ENCODE measurements around the gene AFTPH.

The AFTPH gene

GRCh38 chr2:64599469-64599868 is 75.3 kb downstream of the AFTPH start:
- TF ChIP-seq Cebpa-rat (IDR thresholded peaks at IDR 0.05), result no peak
- Histone ChIP-seq H3K27me3 (no peaks in the 10 kb centered on the region), H3K27ac (no peak overlapping the region), H3K9me3 (no peaks in the 10 kb centered on the region), H3K9ac (no peak overlapping the region), H3K4me3 (no peak overlapping the region), H3K4me2 (0 out of 2 replicates have a peak overlapping the region, but pooled peaks have one; percentile 2), H4K20me1 (no peaks in the 10 kb centered on the region), H3K36me3 (no peaks in the 10 kb centered on the region), H3K4me1 (peaks cover 5% of the 10 kb centered on the region; the same call in 1 of the 2 replicates)

GRCh38 chr2:64601034-64601754 is 77.1 kb downstream of the AFTPH start:
- H4K20me1 ChIP-seq, result no peaks in the 10 kb centered on the region
- H3K36me3 ChIP-seq, result no peaks in the 10 kb centered on the region
- no peak overlapping the region for H3K4me2 ChIP-seq
- H3K27ac ChIP-seq, result no peak overlapping the region
- H3K9me3 ChIP-seq, result no peaks in the 10 kb centered on the region
- H3K4me3 ChIP-seq, result no peak overlapping the region
- H3K9ac ChIP-seq, result no peak overlapping the region
- H3K27me3 ChIP-seq, result no peaks in the 10 kb centered on the region
- peaks cover 5% of the 10 kb centered on the region; the same call in 1 of the 2 replicates for H3K4me1 ChIP-seq
- no peak for TF ChIP-seq Cebpa-rat (IDR thresholded peaks at IDR 0.05)

GRCh38 chr2:64601785-64602391 is 77.8 kb downstream of the AFTPH start:
- H3K9me3 ChIP-seq, result no peaks in the 10 kb centered on the region
- no peaks in the 10 kb centered on the region for H3K27me3 ChIP-seq
- H3K4me1 ChIP-seq, result peaks cover 6% of the 10 kb centered on the region
- TF ChIP-seq Cebpa-rat (IDR thresholded peaks at IDR 0.05), result no peak
- H3K9ac ChIP-seq, result no peak overlapping the region
- no peak overlapping the region for H3K4me3 ChIP-seq
- no peaks in the 10 kb centered on the region for H3K36me3 ChIP-seq
- H3K27ac ChIP-seq, result no peak overlapping the region
- H3K4me2 ChIP-seq, result no peak overlapping the region
- no peaks in the 10 kb centered on the region for H4K20me1 ChIP-seq

- H4K20me1 ChIP-seq, result no peaks in the 10 kb centered on the region
- H3K4me2 ChIP-seq, result no peak overlapping the region
- H3K36me3 ChIP-seq, result no peaks in the 10 kb centered on the region
- peaks cover 2% of the 10 kb centered on the region; the same call in 1 of the 2 replicates for H3K27me3 ChIP-seq
- no peak overlapping the region for H3K4me3 ChIP-seq
- no peak overlapping the region for H3K9ac ChIP-seq
- no peaks in the 10 kb centered on the region for H3K9me3 ChIP-seq
- no peak for TF ChIP-seq Cebpa-rat (IDR thresholded peaks at IDR 0.05)
- peaks cover 12% of the 10 kb centered on the region for H3K4me1 ChIP-seq
- H3K27ac ChIP-seq, result no peak overlapping the region
Observed at GRCh38 chr2:64602436-64602835, 78.3 kb downstream of the AFTPH start.

- H3K4me3 ChIP-seq, result no peak overlapping the region
- no peak overlapping the region for H3K4me2 ChIP-seq
- H3K27ac ChIP-seq, result no peak overlapping the region
- no peak overlapping the region for H3K9ac ChIP-seq
- TF ChIP-seq Cebpa-rat (IDR thresholded peaks at IDR 0.05), result no peak
- peaks cover 26% of the 10 kb centered on the region for H3K4me1 ChIP-seq
- H4K20me1 ChIP-seq, result no peaks in the 10 kb centered on the region
- H3K9me3 ChIP-seq, result no peaks in the 10 kb centered on the region
- H3K27me3 ChIP-seq, result peaks cover 18% of the 10 kb centered on the region
- H3K36me3 ChIP-seq, result no peaks in the 10 kb centered on the region
Observed at GRCh38 chr2:64604155-64604554, 80.0 kb downstream of the AFTPH start.

GRCh38 chr2:64605026-64605471 is 80.9 kb downstream of the AFTPH start:
- Histone ChIP-seq H3K4me3 (no peak overlapping the region), H4K20me1 (no peaks in the 10 kb centered on the region), H3K4me1 (peaks cover 29% of the 10 kb centered on the region), H3K9ac (no peak overlapping the region), H3K27ac (no peak overlapping the region), H3K36me3 (no peaks in the 10 kb centered on the region), H3K9me3 (no peaks in the 10 kb centered on the region), H3K27me3 (peaks cover 27% of the 10 kb centered on the region), H3K4me2 (no peak overlapping the region)
- no peak for TF ChIP-seq Cebpa-rat (IDR thresholded peaks at IDR 0.05)

GRCh38 chr2:64605991-64606478 is 81.9 kb downstream of the AFTPH start:
- no peak overlapping the region for H3K9ac ChIP-seq
- peaks cover 37% of the 10 kb centered on the region for H3K27me3 ChIP-seq
- no peak for TF ChIP-seq Cebpa-rat (IDR thresholded peaks at IDR 0.05)

GRCh38 chr2:64606479-64607363 is 82.6 kb downstream of the AFTPH start:
- H3K4me3 ChIP-seq, result no peak overlapping the region

More at GRCh38 chr2:64605991-64606478, 81.9 kb downstream of the AFTPH start:
- H3K4me3 ChIP-seq, result no peak overlapping the region
- peaks cover 29% of the 10 kb centered on the region for H3K4me1 ChIP-seq
- no peak overlapping the region for H3K4me2 ChIP-seq
- no peak overlapping the region for H3K27ac ChIP-seq
- H3K36me3 ChIP-seq, result no peaks in the 10 kb centered on the region
- no peaks in the 10 kb centered on the region for H4K20me1 ChIP-seq
- no peaks in the 10 kb centered on the region for H3K9me3 ChIP-seq

GRCh38 chr2:64607381-64608304 is 83.5 kb downstream of the AFTPH start:
- H3K27ac ChIP-seq, result no peak overlapping the region
- H3K4me3 ChIP-seq, result no peak overlapping the region
- H3K4me2 ChIP-seq, result peak overlapping the region; percentile 45
- H3K9ac ChIP-seq, result no peak overlapping the region
- peaks cover 37% of the 10 kb centered on the region for H3K27me3 ChIP-seq
- TF ChIP-seq Cebpa-rat (IDR thresholded peaks at IDR 0.05), result no peak
- no peaks in the 10 kb centered on the region for H3K36me3 ChIP-seq
- peaks cover 31% of the 10 kb centered on the region for H3K4me1 ChIP-seq
- no peaks in the 10 kb centered on the region for H3K9me3 ChIP-seq
- H4K20me1 ChIP-seq, result no peaks in the 10 kb centered on the region

More at GRCh38 chr2:64606479-64607363, 82.6 kb downstream of the AFTPH start:
- peak overlapping the region; percentile 45 for H3K4me2 ChIP-seq
- no peak overlapping the region for H3K27ac ChIP-seq
- H3K9ac ChIP-seq, result no peak overlapping the region
- no peaks in the 10 kb centered on the region for H3K36me3 ChIP-seq
- no peaks in the 10 kb centered on the region for H4K20me1 ChIP-seq
- H3K27me3 ChIP-seq, result peaks cover 37% of the 10 kb centered on the region
- no peaks in the 10 kb centered on the region for H3K9me3 ChIP-seq
- TF ChIP-seq Cebpa-rat (IDR thresholded peaks at IDR 0.05), result no peak
- peaks cover 29% of the 10 kb centered on the region for H3K4me1 ChIP-seq

Data from BLaER1 (cell line).